Measurements from ENCODE around the gene ARHGAP35.
"Not testable (repeated sequence)": the region's sequence is repeated elsewhere in the genome, so short reads cannot be mapped to it uniquely, and the experiment has no call there.

Gene ARHGAP35

DNA sequence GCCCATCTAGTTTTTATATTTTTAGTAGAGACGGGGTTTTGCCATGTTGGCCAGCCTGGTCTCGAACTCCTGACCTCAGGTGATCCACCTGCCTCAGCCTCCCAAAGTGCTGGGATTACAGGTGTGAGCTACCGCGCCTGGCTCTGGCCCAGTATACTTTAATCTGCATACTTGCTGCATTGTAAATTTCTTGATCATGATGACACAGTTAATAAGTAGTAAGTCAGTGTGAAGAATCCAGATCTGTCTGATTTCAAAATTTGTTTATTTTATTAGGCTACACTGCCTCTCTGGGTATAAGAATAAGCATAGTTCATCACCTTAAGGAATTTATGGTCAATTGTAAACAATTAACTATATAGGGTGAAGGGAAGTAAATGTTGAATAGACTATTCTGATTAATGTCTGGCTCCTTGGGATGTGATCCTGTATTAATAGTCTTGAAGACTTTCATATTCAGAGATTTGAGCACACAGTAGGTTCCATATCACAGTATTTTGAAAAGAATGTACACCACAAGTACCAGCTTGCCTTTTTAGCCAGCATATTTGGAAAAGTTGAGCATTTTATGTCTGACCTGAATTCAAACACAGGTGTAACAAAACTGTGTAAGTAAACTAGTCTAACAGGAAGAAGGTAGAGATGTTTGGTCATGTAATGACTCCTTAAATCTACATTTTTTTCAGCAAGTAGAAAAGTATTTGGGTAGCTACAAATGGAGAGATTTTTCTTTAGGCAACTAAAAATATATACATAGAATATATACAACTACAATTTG lies 7.4 kb downstream of the ARHGAP35 start:
- DNase-seq (ENCODE audit: low read depth in 2 of 2) = no peak

DNA sequence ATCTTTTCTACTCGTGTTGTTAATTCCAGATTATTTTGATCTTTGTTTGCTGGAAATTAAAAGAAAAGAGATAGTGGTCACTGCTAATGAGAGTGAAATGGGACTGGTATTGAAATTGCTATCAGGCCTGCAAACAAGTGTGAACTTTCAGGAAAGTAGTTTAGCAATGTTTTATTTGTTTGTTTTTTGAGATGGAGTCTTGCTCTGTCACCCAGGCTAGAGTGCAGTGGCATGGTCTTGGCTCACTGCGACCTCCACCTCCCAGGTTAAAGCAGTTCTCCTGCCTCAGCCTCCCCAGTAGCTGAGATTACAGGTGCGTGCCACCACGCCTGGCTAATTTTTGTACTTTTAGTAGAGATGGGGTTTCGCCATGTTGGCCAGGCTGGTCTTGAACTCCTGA lies 10.4 kb downstream of the ARHGAP35 start:
- DNase-seq (ENCODE audit: low read depth in 2 of 2) = not testable (repeated sequence)

DNA sequence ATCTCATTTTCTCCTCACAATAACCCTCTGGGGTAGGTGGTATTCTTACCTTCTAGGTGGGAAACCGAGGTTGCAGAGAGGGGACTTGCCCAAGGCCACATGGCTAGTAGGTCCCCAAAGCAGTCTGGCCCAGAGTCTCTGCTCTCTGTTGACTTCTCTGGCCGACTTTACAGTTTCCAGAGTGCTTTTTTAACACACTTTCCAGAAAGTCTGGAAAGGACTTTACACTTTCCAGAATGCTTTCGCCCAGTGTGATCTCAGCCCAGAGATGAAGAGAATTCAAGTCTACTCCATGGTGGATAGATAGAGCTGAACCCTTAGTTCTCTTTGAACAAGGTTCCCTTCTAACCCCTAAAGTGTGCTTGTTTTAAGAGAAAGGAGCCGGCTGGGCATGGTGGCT lies 12.2 kb downstream of the ARHGAP35 start:
- no peak for DNase-seq (ENCODE audit: low read depth in 2 of 2)

DNA sequence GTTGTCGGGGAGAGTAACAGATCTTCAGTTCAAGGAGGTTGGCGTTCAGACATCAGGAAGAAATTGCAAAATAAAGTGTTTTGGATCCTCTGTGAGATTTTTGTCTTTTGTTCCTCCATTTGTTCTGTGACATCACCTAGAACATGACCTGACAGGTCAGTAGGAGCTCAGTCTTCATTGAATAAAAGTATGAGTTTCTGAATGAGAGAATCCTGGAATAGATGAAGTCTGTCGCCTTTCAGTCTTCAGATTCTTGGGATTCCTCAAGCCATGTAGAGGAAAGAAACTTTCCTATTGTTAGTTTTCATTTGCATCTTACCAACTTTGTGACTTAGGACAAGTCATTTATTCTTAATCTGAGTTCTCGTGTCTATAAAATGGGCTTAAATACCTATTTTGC lies 14.4 kb downstream of the ARHGAP35 start:
- no peak for DNase-seq (ENCODE audit: low read depth in 2 of 2)

DNA sequence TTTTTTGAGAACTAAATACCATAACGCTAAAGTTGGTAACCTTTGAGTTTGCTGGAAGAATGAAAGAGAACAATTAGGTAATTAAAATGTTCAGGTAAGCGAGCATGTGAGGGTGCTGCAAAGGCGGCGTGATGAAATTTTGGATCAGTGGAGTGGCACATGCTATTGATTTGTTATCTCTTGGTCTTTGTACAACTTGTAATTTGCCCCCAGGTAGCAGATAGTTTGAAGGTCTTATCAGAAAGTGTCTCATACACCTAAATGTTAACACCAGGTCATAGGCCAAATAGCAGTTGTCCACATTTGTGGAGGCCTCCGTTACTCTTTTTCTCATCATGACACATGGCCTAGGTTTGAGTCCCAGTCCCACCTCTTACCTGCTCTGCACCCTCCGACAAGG lies 14.9 kb downstream of the ARHGAP35 start:
- DNase-seq (ENCODE audit: low read depth in 2 of 2) = no peak

DNA sequence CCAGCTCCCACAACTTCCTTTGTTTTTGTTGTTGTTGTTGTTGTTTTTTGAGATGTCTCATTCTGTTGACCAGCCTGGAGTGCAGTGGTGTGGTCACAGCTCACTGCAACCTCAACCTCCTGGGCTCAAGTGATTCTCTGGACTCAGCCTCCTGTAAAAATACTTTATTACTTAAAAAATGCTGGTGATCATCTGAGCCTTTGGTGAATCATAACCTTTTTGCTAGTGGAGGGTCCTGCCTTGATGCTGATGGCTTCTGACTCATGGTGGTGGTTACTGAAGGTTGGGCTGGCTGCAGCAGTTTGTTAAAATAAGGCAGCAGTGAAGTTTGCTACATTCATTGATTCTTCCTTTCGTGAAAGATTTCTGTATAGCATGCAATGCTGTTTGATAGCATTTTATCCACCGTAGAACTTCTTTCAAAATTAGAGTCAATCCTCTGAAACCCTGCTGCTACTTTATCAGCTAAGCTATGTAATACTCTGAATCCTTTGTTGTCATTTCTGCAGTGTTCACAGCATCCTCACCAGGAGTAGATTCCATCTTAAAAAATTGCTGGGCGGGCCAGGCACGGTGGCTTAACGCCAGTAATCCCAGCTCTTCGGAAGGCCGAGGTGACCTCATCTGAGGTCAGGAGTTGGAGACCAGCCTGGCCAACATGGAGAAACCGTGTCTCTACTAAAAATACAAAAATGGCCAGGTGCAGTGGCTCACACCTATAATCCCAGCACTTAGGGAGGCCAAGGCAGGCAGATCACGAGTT lies 18.0 kb downstream of the ARHGAP35 start:
- DNase-seq (ENCODE audit: low read depth in 2 of 2) = no peak

DNA sequence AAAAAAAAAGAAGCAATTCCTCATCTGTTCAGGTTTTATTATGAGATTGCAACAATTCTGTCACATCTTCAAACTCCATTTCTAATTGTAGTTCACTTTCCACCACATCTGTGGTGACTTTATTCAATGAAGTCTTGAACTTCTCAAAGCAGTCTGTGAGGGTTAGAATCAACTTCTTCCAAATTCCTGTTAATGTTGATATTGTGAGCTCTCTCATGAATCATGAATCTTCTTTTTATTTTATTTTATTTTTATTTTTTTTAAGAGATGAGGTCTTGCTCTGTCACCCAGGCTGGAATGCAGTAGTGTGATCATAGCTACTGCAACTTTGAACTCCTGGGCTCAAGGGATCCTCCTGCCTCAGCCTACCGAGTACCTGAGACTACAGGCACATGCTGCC lies 19.6 kb downstream of the ARHGAP35 start:
- DNase-seq (ENCODE audit: low read depth in 2 of 2) = no peak

DNA sequence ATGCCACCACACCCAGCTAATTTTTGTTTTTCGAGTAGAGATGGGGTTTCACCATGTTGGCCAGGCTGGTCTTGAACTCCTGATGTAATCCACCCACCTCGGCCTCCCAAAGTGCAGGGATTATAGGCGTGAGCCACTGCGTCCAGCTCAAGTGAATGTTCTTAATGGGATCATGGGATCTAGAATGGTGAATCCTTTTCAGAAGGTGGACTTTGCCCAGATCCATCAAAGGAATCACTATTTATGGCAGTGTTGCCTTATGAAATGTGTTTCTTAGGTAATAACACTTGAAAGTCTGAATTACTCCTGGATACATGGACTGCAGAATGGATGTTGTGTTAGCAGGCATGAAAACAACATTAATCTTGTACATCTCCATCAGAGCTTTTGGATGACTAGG lies 20.3 kb downstream of the ARHGAP35 start:
- no peak for DNase-seq (ENCODE audit: low read depth in 2 of 2)

DNA sequence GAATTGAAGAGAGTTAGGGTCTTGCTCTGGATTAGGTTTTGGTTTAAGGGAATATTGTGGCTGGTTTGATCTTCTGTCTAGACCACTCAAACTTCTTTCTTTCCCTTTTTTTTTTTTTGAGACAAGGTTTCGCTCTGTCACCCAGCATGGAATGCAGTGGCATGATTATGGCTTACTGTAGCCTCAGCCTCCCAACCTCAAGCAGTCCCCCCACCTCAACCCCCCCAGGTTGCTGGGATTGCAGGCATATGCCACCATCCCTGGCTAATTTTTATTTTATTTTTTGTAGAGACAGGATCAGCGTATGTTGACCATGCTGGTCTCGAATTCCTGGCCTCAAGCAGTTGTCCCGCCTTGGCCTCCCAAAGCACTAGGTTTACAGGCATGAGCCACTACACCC lies 21.2 kb downstream of the ARHGAP35 start:
- no peak for DNase-seq (ENCODE audit: low read depth in 2 of 2)

DNA sequence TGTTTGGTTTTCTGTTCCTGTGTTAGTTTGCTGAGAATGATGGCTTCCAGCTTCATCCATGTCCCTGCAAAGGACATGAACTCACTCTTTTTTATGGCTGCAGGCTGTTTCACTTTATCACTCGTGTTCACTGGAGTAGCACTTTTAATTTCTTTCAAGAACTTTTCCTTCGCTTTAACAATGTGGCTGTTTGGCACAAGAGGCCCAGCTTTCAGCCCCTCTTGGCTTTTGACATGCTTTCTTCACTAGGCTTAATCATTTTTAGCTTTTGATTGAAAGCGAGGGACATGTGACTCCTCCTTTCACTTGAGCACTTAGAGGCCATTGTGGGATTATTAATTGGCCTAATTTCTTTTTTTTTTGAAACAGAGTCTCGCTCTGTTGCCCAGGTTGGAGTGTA lies 22.0 kb downstream of the ARHGAP35 start:
- DNase-seq (ENCODE audit: low read depth in 2 of 2) = not testable (repeated sequence)

DNA sequence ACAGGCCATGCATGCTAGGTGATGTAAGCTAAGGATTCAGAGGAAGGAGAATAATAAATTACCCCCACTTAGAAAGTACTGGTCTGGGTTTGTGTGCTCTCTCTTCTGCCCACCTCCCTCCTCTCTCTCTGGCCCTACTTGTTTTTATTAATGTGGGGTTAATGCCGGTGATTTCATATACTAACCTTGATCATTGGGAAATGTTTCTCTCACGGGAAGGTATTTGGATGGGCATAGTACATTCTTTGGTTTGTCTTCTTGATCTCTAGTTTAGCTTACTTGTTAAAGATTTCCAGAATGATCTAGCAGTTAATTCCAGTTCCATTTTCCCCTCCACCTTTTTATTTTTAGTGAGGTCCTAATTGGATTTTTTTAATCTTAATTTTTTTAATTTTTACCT lies 24.6 kb downstream of the ARHGAP35 start:
- DNase-seq (ENCODE audit: low read depth in 2 of 2) = no peak

DNA sequence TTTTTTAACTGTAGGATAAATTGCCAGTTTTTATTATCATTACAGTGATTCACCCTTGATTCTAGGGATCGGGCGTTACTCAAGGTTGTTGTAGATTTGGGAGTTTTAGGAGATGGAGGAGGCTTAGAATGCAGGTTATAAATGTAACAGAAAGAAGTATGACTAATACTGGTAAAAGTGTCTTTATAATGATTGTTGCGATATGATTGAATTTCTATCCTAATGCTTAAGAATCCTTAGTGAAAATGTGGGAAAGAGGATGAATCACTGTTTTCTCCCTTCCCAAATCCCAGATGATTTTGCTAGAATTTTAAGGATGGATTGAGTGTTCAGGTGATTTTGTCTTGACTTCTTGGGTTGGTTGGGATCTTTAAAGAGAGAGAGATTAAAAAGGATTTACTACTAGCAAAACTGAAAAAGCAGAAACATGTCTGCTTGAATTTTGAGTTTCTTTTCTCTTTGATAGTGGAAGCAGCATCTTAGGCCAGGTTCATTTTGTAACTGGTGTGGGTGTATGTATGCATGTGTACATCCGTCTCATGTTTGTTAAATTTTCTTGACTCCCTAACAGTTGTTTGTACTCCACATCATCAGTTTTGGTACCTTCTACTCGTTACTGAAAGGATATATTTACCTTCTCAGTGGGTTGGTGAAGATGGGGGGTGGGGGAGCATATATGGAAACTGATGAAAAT lies 25.9 kb downstream of the ARHGAP35 start:
- DNase-seq (ENCODE audit: low read depth in 2 of 2) = no peak

DNA sequence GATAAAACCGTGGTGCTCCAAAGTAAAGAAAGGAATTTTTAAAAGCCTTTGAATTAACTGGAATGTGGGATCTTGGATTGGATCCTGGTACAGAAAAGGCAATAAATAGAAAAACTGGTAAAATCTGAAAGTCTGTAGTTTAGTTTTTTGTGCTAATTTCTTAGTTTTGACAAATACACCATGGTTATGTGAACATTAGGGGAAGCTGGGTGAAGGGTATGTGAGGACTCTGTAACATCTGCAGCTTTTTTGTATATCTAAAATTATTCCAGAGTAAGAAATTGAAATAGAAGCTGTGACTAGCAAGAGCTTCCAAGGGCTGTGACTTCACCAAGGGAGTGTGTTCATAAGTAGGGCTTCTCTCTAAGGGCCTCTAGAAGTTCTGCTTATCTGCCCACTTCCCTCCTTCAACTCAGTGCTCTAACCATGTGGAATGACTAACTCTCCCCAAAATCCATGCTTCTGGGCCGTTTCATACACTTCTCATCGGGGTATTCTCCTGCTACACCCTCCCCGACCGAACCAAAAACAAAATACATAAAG lies 26.5 kb downstream of the ARHGAP35 start:
- DNase-seq (ENCODE audit: low read depth in 2 of 2) = no peak

DNA sequence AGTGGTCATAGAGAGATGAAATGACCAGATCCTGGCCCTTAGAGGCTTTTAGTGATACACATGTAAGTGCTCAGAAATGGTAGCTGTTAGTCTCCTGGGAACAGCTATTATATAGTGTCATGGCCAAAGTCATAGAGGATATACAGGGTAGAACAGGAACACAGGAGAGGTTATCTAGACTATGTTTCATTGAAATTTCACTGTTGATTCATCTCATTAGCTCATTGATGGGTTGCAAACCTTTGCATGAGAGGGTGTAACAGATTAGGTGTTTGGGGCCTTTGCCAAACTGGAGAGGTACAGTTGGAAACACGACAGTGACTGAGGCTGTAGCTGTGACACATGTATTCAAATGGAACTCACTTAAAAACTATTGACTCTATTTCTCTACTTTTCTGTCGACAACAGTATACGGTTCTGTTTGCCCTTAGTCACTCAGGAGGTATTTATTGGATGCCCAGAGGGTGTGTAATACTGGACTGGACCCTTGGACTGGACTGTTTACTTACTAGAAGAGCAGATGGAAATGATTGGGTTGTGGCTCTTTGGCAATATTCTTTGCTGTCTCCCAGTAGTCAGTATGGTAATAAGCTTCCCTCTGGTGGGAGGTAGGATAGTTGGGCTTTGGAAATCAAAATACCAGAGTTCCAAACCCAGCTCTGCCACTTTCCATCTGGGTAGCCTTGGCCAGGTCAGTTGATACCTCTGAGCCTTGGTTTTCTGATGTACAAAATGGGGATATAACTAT lies 29.8 kb downstream of the ARHGAP35 start:
- DNase-seq (ENCODE audit: low read depth in 2 of 2) = no peak

DNA sequence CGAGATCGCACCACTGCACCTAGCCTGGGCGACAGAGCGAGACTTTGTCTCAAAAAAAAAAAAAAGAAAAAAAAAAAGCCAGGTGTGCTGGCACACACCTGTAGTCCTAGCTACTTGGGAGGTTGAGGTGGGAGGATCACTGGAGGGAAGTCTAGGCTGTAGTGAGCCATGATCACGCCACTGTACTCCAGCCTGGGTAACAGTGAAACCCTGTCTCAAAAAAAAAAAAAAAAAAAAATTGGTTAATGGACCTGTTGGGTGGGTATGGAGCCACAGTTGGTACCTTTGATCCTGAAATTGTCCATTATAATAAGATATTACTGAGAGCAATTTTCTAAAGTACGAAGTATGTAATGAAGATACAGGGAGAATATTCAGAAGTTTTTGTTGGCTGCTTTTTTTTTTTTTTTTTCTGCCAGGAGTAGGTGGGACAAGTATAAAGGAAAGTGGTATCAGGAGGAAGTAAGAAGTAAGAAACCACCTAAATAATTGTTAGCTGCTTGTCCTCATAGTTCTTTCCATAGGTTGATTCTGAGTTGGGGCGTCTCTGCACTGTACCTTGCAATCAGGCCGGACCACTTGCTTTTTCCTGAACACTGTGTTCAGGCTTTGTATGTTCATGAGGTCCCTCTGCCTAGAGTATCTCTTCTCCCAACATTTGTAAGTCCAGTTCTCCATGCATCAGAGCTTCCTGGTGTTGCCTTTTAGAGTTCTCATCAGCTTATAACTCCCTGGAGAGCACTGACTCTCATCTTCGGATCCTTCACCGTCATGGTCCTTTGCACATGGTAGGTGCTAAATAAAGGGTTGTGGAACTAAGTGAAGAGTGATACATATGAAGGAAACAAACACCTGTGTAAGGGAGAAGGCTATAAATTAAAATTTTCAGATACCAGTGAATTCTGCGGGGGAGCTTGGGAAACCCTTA lies 31.7 kb downstream of the ARHGAP35 start:
- no peak for DNase-seq (ENCODE audit: low read depth in 2 of 2)

DNA sequence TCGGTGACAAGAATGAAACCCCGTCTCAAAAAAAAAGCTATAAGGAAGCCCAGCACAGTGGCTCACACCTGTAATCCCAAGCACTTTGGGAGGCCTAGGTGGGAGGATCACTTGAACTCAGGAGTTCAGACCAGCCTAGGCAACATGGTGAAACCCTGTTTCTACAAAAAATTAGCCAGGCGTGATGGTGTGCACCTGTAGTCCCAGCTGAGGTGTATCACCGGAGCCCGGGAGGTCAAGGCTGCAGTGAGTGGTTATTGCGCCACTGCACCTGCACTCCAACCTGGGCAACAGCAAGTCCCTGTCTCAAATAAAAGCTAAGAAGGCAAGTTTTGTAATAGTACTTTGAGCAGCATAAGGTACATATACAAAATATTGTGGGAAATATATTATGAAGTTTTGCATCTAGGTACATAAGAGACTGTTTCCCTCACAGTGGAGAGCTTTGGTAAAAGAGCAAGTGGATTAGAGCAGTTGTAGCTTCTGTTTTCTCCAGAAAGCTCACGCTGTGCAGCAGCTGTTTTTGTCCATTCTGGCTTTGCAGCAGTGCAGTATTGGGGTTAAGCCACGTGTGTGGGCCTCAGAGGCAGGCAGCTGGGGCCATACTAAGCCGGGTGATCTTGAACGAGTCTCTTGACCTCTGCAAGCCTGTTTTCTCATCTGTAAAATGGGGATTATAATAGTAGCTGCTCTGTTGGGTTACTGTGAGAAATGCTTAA lies 35.4 kb downstream of the ARHGAP35 start:
- DNase-seq (ENCODE audit: low read depth in 2 of 2) = no peak

DNA sequence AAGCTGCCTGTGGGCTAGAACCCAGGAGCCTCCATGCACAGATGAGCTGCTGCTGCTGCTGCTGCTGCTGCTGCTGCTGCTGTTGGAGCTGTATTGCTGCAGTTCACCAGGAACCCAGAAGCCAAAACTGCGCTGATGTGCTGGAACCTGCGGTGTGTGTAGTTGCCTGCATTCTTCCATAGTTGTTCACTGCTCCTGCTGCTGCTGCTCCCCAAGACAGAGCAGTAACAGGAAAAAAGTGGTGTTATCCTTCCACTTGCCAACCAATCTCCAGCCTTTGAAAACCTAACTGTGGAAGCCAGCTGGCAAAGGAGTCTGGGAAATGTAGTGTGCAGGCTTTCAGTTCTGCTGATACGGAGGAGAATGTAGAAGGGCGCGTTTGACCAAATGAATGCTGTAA lies 37.9 kb downstream of the ARHGAP35 start:
- no peak for DNase-seq (ENCODE audit: low read depth in 2 of 2)

DNA sequence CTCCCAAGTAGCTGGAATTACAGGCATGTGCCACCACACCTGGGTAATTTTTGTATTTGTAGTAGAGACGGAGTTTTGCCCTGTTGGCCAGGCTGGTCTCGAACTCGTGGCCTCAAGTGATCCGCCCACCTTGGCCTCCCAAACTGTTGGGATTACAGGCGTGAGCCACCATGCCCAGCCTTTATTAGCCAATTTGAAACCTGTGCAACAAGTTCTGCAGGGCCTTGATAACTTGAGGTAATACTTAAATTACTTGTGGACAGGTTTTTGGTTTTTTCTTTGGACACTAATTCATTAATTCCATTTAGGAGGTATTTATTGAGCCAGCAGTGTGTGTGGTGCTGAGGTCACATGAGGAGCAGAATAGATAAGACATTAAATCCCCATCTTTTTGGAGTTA lies 39.5 kb downstream of the ARHGAP35 start:
- DNase-seq (ENCODE audit: low read depth in 2 of 2) = no peak

DNA sequence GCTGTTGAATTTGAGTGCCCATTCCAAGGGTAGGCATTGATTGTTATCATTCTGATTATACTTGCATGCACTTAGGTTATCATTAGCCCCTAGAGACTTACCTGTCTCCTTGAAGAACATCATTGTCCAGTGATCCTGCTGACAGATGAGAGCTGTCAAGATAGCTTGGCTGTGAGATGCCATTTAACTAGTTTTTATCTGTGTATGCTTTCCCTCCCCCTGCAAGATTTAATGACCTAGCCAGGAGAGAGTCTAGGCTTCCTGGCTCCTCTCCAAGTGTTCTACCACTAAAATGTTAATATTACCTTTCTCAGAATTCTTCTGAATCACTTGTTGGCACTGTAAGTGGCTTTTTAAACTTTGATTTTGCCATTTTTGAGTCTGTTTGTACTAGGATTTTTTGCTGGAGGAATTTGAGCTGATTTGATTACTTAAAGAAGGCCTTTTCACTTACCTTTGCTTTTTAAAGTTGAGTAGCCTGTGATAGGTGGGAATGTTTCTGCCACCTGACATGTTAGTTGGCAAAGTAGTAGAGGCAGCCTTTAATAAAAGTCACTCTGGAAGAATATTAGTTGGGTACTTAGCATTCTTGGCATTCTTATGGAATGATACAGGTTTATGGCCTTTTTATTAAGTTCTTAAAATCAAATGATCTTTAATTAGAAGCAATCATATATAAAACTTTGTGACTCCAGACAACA lies 41.1 kb downstream of the ARHGAP35 start:
- DNase-seq (ENCODE audit: low read depth in 2 of 2) = no peak
